GM11168 (cell line): Measurements from ENCODE around the gene ABCD1.

Experiments
- in situ Hi-C: fragments of 300-500 bp; cut with MboI; formaldehyde crosslinking; loops from one replicate; pipeline ENCODE4 v1.12.0; 2022; ENCODE audit warnings: low sequenced_read_pairs; ENCODE audit not compliant: unreplicated experiment

ABCD1 gene

DNA sequence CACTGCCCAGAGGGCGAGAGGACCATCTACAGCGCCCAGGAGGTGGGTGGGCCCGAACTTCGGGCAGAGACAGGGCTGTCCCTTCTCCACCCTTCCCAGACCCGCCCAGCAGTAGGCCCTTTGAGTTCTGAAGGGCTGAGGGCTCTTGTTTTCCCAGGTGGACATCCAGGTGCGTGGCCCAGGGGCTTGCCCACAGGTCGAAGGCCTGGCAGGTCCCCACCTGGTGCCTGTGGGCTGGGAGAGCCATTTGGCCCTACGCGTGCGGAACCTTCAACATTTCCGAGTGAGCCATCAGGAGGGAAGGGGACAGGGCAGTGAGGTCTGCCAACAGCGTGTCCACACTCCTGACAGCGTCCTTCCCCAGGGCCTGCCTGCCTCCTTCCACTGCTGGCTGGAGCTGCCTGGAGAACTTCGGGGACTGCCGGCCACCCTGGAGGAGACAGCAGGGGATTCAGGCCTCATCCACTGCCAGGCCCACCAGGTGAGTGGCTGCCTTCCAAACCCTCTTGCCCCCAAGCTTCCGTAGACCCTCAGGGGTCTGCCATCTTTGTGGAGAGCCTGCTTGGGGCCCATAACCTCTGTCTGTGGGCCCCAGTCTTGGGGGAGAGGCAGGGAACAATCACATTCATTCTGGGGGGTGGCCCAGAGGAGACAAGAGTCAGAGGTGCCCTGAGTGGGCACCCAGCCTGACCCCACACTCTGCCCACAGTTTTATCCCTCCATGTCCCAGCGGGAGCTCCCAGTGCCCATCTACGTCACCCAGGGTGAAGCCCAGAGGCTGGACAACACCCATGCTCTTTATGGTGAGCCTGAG, 46.2 kb downstream of the ABCD1 start:
- in situ Hi-C loops = no loop called here

DNA sequence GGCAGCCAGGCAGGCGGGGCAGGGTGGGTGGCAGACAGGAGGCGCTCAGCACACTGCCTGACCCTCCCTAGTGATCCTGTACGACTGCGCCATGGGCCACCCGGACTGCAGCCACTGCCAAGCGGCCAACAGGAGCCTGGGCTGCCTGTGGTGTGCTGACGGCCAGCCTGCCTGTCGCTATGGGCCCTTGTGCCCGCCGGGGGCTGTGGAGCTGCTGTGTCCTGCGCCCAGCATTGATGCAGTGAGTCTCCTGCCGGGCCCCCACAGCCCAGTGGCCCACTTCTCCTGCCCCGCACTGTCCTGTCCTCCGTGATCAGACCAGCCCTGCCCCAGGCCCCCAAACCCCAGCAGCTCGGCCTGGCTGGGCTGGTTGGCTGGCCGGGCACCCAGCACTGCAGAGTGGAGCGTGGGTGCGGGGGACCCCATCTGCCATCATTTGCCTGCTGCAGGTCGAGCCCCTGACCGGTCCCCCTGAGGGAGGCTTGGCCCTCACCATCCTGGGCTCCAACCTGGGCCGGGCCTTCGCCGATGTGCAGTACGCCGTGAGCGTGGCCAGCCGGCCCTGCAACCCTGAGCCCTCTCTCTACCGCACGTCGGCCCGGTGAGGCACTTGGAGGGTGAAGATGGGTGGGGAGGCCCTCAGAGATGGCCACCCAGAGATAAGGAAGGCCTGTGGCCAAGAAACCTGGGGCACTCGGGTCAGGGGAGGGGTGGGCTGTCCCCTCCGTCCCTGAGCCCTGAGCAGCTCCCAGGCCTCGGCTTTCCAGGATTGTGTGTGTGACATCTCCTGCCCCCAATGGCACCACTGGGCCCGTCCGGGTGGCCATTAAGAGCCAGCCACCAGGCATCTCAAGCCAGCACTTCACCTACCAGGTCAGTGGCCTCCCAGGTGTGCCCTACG, 47.0 kb downstream of the ABCD1 start:
- in situ Hi-C loops = no loop called here

DNA sequence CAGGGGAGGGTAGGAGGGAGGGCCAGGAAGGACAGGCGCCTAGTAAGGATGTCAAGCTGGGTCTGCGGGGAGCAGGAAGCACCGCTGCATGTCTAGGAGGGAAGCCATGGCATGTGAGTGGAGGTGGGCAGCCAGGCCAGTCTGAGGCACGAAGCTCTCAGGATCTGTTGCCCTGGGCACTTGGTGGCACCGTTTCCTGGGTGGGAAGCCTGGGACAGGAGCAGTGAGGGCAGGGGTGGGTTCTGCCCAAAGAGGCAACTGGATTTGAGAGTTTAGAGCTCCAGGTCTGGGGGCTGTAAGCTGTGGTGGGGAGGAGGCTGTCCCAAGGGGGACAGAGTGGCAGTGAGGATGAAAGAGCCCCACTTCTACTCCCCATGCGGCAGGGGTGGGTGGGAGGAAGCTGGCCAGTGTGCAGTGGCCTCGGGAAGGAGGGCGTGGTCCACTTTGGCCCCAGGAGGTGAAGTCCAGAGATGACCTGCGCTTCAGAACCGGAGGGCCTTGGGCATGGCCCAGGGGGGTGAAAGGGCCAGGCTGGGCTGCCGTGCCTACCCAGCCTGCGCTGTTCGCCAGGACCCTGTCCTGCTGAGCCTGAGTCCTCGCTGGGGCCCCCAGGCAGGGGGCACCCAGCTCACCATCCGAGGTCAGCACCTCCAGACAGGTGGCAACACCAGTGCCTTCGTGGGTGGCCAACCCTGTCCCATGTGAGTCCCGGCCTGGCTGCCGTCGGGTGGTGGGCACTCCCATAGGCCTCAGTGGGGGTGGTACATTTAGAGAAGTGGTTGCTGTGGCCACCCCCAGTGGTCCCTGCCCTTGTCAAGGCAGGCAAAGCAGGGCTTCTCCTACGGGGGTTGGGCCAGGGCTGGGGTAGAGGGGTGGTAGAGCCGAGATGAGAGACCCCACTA, 47.9 kb downstream of the ABCD1 start:
- in situ Hi-C loops = no loop called here

DNA sequence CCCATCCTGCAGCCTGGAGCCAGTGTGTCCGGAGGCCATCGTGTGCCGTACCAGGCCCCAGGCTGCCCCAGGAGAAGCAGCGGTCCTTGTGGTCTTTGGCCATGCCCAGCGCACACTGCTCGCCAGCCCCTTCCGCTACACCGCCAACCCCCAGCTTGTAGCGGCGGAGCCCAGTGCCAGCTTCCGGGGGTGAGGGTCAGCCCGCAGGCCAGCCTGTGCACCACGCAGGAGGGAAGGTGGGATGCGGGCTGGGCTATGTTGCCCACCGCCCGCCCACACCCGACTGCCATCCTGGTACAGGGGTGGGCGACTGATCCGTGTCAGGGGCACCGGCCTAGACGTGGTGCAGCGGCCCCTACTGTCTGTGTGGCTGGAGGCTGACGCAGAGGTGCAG, 48.6 kb downstream of the ABCD1 start:
- in situ Hi-C loops = no loop called here

DNA sequence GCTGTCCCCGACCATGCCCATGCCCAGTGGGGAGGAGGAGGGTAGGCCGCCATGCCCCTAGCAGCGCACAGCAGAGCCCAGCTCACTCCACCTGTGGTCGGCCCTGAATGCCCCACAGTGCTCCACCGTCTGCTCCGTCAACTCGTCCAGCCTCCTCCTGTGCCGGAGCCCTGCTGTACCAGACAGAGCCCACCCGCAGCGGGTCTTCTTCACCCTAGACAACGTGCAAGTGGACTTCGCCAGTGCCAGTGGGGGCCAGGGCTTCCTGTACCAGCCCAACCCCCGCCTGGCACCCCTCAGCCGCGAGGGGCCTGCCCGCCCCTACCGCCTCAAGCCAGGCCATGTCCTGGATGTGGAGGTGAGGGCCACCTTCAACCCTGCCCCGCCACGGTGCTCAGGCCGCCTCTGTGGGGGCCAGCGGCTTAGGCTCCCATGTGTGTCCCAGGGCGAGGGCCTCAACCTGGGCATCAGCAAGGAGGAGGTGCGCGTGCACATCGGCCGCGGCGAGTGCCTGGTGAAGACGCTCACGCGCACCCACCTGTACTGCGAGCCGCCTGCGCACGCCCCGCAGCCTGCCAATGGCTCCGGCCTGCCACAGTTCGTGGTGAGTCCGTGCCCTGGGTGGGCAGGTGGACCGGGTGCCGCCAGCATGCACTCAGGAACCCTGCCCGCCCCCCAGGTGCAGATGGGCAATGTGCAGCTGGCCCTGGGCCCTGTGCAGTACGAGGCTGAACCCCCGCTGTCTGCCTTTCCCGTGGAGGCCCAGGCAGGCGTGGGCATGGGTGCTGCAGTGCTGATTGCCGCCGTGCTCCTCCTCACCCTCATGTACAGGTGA, 49.3 kb downstream of the ABCD1 start:
- in situ Hi-C loops = no loop called here

DNA sequence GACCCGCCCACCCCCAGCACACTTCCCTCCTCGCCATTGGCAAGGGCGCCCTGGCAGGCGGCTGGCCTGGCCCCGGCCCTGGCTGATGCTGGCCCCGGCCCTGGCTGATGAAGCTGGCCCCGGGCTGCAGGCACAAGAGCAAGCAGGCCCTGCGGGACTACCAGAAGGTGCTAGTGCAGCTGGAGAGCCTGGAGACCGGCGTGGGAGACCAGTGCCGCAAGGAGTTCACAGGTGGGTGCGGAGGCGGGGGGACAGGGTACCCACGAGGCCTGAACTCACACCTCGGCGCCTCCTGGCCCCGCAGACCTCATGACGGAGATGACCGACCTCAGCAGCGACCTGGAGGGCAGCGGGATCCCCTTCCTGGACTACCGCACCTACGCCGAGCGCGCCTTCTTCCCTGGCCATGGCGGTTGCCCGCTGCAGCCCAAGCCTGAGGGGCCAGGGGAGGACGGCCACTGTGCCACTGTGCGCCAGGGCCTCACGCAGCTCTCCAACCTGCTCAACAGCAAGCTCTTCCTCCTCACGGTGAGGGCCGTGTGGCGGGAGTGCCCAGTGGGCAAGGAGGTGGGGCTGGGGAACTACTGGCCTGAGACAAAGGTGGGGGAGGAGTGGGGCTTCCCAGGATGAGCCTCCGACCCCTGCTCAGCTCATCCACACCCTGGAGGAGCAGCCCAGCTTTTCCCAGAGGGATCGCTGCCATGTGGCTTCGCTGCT, 50.1 kb downstream of the ABCD1 start:
- in situ Hi-C loops = no loop called here

DNA sequence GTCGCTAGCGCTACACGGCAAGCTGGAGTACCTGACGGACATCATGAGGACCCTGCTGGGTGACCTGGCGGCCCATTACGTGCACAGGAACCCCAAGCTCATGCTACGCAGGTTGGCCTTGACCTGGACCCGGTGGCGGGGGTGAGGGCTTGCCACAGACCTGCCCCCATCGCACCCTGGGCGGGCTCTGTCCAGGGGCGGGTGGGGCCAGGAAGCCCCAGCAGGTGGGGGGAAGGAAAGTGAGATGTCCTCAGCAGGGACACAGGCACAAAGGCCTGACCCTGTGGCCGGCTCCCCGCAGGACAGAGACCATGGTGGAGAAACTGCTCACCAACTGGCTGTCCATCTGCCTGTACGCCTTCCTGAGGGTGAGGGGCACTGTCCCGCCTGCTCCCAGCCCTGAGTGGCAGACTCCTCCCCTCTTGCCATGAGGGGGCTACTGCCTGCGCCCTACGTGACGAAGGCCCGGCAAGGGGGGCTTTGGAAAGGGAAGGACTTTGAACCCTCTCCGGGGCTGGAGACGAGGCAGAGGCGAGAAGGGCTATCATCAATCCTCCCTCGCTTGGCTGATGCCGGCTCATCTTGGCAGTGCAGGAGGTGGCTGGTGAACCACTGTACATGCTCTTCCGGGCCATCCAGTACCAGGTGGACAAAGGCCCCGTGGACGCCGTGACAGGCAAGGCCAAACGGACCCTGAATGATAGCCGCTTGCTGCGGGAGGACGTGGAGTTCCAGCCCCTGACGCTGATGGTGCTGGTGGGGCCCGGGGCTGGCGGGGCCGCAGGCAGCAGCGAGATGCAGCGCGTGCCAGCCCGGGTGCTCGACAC, 50.9 kb downstream of the ABCD1 start:
- in situ Hi-C loops = no loop called here

DNA sequence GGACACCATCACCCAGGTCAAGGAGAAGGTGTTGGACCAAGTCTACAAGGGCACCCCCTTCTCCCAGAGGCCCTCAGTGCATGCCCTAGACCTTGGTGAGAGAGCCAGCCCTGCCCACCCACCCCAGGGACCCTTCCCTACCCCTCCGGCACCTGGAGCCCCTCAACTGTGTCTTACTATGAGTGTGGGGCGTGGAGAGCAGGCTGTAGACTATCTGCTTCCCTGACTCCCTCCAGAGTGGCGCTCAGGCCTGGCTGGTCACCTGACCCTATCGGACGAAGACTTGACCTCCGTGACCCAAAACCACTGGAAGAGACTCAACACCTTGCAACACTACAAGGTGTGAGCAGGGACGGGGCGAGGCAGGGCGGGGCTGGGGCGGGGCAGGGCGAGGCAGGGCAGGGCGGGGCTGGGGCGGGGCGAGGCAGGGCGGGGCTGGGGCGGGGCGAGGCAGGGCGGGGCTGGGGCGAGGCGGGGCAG, 51.5 kb downstream of the ABCD1 start:
- in situ Hi-C loops = no loop called here

DNA sequence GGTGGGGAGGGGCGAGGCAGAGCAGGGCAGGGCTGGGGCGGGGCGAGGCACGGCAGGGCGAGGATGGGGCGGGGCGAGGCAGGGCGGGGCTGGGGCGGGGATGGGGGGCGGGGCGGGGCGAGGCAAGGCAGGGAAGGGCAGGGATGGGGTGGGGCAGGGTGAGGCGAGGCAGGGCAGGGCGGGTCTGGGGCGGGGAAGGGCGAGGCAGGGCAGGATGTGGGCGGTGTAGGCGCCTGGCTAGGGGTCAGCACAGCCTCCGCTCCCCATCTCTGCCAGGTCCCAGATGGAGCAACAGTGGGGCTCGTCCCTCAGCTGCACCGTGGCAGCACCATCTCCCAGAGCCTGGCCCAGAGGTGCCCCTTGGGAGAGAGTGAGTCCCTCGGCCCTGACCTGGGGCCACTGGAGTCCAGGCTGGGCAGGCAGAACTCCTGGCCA, 52.0 kb downstream of the ABCD1 start:
- in situ Hi-C loops = no loop called here

DNA sequence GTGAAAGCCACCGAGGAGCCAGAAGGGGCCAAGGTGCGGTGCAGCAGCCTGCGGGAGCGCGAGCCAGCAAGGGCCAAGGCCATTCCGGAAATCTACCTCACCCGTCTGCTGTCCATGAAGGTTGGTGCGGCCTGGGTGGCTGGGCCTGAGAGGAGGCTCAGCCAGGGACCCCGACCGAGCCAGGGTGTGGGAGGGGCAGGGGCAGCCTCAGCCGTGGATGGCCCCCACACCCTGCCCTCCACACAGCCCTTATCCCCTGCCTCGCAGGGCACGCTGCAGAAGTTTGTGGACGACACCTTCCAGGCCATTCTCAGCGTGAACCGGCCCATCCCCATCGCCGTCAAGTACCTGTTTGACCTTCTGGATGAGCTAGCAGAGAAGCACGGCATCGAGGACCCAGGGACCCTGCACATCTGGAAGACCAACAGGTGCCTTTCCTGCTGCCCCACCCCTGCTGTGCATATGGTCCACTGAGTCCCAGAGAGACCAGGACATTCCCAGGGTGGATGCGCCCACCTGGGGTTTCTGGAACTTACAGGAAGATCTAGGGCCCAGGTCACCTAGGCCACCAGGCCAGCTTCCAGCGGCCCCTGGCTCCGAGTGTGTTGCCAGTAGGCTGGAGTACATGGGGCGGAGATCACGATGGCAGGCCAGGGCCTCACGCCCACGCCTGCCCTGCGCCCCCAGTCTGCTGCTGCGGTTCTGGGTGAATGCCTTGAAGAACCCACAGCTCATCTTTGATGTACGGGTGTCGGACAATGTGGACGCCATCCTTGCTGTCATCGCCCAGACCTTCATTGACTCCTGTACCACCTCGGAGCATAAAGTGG, 52.8 kb downstream of the ABCD1 start:
- in situ Hi-C loops = no loop called here

DNA sequence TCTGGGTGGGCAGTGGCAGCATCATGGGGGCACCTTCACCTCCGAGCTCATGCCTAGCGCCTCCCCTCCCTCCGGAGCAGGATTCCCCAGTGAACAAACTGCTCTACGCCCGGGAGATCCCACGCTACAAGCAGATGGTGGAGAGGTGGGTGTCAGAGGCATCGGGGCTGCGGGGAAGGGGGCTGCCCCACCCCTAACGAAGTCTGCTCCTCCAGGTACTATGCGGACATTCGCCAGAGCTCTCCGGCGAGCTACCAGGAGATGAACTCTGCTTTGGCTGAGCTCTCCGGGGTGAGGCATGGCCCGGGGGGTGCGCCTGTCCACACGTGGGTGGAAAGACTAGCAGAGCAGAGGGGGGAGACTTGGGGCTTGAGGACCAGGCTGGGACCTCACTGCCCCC, 53.5 kb downstream of the ABCD1 start:
- in situ Hi-C loops = no loop called here

DNA sequence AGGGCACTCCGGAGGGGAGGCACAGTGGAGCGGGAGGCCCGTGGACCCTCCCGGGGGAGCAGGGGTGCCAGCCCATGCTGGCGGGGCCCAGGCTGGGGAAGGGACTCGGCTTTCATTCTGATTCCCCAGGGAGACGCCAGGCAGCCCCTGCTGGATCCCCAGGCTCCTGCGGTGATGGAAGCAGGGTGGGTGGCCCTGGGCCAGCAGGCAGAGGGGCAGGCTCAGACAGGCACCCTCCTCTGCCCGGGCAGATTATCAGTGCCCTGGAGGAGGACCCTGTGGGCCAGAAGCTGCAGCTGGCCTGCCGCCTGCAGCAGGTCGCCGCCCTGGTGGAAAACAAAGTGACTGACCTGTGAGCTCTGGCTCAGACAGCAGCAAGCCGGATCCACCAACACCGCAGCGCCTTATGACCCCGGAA, 54.0 kb downstream of the ABCD1 start:
- in situ Hi-C loops = no loop called here

DNA sequence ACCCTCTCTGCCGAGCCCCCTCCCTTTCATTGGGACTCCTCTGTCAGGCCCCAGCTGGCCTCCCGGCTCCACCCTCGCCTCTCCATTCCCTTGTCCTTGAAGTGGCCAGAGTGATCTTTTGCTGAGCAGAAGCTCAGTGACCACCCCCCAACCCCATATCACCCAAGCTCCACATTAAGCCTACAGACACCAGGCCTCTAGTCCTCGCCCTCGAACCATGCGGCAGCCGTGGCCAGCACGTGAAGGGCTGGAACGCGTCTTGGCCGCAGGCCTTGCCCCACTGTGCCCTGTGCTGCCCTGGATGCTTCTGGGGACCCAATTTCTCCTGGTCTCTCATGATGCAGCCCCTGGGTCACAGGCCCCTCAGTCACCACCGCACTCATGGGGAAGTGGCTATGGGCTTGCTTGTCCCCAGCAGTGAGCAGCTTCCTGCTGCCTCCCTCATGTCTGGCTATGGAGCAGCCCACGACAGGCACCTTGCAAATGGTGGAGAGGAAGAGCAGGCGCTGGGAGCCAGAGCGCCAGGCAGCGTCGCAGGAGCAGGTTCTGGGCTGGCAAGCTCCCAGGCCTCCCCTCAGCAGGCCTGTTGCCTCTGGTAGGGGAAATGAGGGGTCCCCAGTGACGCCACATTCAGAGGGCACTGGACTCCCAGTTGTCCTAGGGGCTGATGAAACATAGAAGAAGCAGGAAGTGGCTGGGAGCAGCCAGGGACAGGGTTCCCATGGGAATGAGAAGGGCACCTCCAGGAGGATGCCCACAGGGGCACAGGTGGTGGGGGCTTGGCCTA, 55.4 kb downstream of the ABCD1 start:
- in situ Hi-C loops = no loop called here

DNA sequence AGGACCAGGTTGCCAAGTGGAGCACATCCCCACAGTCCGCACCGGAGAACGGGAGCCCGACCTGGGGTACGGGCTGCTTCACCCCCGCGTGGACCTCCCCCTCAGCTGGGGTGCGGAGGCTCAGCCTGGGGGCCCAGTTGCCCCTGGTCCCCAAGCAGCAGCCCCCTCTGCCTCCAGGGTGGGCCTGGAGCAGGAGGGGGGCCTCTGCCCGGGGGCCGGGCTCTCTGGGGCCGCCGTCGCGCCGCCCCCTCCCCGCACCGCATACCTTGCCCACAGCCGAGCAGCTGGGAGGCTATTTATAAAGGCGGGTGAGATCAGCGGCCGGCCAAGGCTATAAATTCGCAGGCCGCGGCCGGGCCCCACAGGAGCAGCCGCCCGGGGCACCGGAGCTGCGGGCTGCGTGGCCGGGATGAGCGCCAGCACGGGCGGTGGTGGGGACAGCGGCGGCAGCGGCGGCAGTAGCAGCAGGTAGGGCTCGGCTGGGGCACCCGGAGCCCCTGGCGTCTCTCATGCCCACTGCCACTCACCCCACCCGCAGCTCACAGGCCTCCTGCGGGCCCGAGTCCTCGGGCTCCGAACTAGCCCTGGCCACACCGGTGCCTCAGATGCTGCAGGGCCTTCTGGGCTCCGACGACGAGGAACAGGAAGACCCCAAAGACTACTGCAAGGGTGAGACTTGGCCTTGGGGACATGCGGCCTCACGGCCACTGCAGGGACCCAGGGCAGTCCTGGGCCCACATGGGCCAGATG, 56.2 kb downstream of the ABCD1 start, which contains the start of gene SRPK3:
SRPK3 (plus strand) TSS at position 364 of the 750 bp plus-strand sequence; CDS start at position 410, 46 bp downstream.
- in situ Hi-C loops = no loop called here

DNA sequence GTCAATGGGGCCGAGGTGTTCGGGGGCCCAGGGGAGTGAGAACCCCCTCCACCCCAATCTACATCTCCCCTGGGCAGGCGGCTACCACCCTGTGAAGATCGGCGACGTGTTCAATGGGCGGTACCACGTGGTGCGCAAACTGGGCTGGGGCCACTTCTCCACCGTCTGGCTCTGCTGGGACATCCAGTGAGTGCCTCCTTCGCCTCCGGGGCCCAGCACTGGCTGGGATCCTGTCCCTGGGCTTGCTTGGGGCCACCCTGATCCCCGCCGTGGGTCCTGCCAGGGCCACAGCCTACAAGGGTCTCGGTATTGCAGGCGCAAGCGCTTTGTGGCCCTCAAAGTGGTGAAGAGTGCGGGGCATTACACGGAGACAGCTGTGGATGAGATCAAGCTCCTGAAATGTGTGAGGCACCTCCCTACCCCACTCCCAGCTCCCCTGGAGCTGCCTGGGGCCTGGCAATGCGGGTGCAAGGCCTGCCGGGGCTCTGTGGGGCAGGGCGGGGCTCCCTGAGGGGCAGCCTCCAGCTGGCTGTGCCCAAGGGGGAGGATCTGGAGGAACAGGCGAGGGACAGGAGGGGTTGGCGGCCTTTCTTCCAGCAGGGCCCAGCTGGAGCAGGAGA, 56.9 kb downstream of the ABCD1 start:
- in situ Hi-C loops = no loop called here
